COLO829 (cell line): ENCODE results near the gene BOLL.
"Not testable (repeated sequence)": the region's sequence is repeated elsewhere in the genome, so short reads cannot be mapped to it uniquely, and the experiment has no call there.

Experiments
- DNase-seq: peaks from one replicate; pipeline ENCODE4 v3.0.0; 2012; ENCODE audit warnings: low spot score

The BOLL gene, protein sequence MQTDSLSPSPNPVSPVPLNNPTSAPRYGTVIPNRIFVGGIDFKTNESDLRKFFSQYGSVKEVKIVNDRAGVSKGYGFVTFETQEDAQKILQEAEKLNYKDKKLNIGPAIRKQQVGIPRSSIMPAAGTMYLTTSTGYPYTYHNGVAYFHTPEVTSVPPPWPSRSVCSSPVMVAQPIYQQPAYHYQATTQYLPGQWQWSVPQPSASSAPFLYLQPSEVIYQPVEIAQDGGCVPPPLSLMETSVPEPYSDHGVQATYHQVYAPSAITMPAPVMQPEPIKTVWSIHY

DNA sequence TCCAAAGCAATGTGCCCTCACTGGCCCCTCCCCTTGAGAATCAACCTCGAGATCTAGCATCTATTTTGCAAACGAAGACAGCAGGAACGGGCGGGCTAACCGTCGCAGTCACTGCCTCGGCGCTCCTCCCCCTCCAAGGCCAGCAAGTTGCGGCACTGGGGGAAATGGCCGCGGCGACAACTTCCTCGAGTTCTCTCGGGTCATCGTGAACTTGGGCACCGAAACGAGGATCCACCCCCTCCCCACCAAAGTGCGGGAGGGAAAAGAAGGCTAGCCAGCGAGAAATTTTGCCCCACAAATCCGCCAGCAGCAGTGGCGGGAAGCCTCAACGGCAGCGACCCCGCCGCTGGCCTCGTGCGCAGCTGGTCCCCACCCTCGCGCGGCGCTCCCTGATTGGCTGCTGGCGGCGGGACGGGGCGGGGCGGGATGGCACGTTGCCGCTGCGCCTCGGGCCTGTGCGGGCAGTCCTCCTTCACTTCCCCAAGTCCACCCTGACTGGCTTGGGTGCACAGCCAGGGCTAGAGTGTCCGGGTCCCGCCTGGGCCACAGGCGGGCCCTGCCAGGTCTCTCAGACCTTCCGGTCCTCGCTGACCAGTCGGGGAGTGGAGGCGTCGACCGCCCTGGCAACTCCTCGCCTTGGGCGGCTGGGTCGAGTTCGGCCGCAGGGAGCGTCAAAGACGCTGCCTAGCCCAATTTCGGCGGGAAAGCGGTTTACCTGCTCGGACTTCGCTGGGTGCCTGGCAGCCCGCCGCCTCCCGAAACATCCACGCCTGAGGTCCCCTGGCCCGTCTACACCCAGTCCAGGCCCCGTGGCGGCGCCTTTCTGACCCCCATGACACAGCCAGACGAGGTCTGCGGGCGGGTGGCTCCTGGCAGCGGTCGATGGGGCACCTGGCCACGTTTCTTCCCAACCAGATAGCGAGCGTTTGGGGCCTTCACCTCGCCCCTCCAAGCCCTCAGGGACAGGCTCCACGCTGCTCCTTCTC is at the start of gene BOLL:
Gene BOLL, minus strand, starts transcription at position 364 of the 986 bp plus-strand sequence. CDS start 3,469 bp downstream, outside the sequence.
- no peak for DNase-seq

DNA sequence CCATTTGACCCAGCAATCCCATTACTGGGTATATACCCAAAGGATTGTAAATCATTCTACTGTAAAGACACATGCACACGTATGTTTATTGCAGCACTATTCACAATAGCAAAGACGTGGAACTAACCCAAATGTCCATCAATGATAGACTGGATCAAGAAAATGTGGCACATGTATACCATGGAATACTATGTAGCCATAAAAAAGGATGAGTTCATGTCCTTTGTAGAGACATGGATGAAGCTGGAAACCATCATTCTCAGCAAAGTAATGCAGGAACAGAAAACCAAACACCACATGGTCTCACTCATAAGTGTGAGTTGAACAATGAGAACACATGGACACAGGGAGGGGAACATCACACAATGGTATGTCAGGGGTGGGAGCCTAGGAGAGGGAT is 49.7 kb upstream of the BOLL start:
- DNase-seq, result not testable (repeated sequence)

DNA sequence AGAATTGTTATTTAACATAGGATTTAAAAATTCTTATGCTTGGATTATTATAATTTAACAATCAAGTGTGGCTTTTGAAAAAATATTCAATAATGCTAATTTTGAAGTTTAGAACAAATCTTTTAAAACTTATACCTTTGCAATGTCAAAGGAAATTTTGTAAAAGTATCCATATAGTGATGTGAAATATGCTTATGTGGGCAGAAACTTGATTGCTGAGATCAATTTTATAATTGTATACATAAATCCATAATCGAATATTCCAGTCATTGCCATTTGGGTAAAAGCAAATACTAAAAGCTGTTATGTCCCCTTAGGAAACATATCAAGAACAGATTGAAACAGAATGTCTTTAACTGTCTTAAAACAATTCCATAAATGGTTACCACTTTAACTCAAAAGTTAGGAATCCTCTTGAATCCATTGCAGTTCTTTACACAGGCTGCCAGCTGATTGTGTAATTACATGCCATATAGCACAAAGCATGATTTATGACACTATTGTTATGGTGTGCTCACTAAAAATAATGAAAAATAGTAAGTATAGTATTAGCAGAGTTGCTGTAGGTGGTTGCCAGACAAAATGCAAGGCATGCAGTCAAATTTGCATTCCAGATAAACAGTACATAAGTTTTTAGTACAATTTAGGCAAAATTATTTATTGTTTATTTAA is 43.5 kb upstream of the BOLL start:
- DNase-seq, result no peak

DNA sequence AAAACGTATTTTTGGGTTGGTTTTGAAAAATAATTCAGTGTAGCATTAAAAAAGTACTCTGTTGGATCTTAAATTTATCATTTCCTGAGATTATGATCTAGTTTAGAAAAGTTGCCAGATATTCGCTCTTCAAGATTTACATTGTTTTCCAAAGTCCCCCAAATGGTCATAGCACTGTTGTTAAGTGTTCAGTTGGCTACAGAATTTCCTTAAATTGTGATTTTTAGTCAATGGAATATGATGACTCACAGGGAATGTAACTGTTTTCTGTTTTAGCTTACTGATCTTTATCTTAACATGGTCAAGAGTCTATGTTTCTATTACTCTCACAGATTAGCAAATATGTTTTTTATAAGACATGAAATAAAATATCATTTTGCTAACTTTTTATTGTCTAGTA is 42.5 kb upstream of the BOLL start:
- no peak for DNase-seq

DNA sequence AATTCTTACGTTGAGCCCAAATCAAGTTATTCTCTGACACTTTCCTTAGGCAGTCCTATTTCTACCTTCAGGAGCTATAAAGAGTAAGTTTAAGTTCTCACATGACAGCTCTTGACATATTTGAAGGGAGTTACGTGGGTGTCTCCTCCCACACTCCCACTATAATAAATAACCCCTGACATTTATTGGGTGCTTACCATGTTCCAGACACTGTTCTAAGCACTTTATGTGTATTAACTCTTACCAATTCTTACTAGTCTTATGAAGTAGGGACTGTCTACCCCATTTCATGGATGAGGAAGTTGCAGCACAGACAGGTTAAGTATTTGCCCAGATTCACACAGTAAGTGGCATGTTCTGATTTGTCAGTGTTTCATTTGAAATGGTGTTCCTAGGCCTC is 37.2 kb upstream of the BOLL start:
- DNase-seq, result no peak

DNA sequence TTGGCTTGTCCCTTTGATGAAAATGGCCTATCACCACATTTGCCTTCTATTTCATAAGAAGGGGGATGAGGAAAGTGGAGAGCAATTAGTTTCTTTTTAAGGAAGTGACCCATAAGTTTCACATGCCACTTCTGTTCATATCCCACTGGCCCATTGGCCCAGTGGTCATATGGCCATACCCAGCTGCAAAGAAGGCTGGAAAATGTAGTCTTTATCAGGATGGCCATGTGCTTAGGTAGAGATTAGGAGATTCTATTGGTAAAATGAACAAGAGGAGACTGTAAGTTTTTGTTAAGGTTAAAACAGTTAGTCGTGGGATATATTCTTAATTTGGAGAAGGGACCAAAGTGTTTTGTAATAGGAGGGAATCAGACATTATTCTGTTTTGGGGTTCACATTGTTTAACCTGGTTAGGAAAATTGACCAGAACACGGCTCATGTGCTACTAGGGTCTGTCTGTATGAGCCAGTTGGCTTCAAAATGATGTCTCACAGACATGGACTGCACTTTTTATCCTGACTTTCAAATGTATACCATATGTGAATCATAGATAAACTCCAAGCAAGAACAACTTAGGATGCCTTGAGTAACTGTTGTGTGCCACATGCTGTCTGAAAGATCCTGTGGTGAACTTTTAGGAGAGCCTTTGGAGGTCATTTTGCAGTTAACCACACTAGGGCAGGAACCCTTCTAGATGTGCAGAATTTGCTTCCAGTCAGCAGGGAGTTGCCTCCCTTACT is 36.6 kb upstream of the BOLL start:
- no peak for DNase-seq

DNA sequence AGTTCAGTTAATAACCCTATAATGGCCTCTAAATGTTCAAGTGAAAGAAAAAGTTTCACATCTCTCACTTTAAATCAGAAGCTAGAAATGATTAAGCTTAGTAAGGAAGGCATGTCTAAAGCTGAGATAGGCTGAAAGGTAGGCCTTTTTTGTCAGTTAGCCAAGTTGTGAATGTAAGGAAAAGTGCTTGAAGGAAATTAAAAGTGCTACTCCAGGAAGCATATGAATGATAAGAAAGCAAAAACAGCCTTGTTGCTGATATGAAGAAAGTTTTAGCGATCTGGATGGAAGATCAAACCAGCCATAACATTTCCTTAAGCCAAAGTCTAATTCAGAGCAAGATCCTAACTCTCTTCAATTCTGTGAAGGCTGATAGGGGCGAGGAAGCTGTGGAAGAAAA is 29.4 kb upstream of the BOLL start:
- DNase-seq, result no peak

DNA sequence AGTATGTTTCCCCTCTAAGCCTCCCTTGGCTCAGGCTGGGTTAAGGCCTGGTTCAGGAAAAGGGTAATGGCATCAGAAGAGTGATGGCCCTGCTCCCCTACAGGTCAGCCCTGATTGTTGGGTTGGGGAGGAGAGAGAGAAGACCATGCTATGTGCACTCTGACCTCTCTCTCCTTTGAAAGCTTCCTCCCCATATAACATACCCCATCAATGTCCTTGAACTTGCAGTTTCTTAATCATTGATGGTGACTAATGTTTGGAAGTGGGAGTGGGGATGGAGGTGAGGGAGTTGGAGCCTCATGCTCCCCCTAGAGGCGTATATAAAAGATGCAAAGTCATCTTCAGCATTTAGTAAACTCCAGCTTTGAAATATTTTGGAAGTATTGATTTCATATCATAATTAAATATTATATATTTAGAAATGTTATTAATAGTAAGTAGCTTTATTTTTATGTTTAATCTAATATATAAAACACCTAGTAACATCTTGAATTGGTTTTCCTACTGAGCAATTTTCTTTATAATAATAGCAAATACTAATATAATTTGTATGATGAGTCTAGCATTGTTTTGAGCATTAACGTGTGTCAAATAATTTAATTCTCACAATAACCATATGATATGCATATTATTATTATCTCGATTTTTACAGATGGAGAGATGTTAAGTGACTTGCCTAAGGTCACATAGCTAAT is 28.1 kb upstream of the BOLL start:
- peak; percentile 59 for DNase-seq

DNA sequence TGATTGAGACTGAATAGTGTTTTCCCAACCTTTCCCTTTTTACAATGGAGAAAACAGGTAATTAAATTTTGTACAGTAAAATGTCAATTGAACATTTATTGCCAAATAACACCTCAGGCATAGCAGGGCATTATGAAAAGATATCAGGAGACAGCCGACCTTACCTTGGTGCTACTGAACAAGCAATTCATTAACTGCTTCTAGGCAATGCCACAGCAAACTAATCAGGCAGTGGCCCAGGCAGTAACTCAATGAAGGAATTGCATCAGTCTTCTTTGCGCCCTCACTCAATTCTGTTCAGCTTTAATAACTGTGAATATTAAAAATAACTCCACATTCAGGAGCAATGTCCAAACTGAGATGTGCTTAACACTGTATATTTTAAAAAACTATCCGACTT is 25.4 kb upstream of the BOLL start:
- no peak for DNase-seq

DNA sequence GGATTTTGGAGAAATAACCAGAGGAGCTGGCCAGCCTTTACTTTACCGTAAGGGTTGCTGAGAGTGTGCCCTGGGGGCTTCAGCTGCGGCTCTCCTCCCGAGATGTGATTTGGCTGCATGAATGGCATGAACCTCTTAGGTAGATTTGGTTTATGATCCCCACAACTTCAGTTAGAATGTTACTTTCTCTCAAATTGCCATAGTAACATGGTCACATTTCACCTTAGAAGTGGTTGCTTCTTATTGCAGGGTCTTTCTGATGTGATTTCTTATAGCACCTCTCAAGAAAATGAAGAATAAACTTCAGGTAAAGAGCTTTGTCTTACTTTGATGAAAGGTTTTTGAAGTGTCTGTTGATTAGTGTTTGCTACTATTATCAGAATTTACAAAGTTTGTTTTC is 24.9 kb upstream of the BOLL start:
- DNase-seq, result no peak

DNA sequence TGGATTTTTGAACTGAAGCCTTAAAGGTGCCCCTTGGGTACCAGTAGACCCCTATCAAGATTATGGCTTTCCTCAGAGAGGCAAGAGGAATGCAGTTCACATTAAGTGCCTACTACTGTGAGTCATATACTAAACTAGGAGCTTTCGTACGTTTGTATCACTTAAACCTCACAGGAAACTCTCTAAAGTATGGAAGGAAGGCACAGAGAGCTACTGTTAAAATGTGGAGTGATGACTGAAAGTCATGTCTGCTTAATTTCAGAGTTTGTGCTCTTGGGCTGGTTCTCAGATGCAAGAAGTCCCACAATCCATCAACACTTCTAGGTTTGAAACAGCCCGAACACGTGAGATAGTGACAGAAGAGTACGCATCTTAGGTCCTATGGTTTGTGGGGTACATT is 23.9 kb upstream of the BOLL start:
- DNase-seq, result no peak

DNA sequence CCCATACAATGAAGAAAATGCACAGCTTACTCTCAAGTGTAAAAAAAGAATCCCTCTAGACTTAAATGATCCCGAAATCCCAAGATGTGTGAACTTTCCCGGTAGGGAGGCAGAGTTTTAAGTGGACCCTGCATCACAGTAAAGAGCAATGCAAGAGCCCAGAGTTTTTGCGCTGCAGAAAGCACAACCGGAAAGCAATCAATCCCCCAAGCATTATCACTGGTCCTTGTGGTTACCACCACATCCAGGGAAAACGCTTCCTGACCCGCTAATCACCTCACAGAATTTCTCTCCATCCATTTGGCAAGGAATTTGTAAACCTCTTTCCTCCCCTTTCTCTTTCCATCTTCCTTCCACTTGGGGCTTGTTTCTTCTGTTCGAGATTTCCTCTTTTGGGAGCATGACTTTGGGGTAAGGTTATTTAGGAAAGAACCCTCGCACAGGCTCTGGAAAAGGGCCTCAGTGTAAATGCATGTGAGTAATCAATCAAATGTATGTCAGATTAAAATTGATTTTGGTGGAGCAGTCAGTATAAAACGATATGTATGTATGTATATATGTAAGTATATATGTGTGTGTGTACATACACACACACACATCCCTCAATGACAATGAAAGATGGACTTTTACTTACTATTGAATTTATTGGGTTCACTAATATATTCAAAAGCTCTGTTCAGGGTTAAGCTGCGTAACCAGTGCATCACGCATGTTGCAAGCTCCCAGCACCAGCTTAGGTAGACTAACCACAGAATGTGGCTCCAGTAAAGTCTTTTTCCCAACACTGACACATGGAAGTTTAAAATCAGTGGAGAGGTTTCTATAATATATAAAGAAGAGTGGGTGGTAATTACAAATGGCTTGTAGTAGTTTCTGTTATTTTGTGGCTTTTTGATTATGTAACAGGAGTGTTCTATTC is 20.9 kb upstream of the BOLL start:
- no peak for DNase-seq

DNA sequence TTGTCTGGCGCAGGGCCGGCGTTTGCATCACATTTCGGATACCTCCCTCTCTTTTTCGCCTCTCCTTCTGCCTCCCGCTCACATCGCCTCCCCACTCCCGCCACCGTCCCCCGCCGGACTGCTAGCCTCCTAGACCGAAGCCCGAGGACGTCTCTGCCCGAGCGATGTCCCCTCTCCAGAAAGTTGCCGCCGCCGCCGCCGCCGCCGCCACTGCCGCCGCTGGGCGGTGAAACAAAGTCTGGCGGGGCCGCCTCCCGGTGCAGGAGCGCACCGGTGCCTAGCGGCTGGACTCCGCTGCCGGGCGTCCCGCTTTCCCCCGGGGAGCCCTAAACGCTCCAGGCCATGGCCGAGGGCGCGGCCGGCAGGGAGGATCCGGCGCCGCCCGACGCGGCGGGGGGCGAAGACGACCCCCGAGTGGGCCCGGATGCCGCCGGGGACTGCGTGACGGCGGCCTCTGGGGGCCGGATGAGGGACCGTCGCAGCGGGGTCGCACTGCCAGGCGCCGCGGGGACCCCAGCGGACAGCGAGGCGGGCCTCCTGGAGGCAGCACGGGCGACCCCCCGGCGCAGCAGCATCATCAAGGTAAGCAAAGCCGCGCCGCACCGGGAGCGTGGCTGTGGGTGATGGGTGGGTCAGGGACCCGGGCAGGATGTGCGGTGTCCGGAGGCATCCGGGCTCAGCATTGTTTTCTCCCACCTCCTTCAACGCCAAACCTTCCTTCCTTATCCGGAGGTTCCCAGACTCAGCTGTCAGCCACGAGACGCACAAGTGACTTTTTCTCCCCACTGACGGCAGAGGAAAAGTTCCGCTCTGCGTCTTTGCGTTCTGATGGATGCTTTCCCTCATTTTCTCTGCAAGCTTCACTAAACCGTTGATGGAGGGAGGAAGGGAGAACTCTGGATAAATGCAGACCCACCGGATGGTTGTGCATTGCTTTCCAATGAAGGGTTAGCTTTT is 19.9 kb upstream of the BOLL start:
- no peak for DNase-seq

DNA sequence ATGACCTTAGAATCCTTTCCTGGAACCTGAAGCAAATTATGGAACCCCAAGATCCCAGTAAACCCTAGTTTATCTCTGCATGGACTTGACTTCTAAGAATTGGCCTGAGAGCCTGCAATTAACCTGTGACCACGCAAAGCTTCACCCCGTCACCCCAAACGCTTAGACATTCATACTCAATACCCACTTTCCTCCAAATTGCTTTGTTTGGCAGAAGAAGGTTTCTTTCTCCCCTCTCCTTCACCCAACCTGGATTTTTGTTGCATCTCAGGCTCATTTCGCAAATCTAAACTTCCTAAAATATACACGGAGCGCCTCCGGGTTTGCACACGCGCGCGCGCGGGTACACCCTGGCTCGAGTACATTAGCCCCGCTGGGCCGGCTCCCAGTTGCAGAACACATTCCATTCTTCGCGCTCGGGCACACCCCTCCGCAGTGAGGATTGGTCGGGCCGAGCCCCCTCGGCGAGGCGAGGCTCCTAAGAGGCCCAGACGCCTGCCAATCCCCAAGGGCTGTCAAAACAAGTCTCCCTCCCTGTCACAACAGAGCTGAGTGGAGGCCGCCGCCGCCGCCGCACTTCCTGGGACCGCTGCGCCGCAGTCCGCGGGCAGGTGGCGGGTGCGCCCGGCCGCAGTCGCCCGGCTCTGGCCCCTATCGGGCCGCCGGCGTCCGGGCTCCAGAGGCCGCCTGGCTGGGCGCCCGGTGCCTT is 19.1 kb upstream of the BOLL start, which contains the start of gene PLCL1:
Gene PLCL1, plus strand, starts transcription at position 545 of the 709 bp plus-strand sequence.
- DNase-seq, result peak; percentile 65

DNA sequence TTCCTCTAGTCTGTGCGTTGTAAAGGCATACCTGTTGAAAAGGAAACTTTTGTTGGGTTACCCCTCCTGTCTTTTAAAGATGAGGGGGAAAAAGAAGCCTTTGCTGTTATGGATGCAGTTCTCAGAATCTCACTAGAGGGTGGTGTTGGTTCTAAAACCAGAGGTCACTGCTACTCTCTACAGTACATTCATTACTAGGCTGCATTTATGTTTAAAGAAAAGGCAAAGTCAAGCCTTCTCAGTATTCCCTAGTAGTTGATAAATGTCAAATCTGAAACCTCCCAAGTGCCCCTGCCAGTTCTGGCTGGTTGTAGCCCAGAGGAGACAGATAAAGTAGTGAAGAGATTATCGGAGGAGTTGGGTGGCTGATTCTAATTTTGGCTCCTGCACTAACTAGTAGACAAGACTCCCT is 17.9 kb upstream of the BOLL start:
- peak; percentile 66 for DNase-seq

DNA sequence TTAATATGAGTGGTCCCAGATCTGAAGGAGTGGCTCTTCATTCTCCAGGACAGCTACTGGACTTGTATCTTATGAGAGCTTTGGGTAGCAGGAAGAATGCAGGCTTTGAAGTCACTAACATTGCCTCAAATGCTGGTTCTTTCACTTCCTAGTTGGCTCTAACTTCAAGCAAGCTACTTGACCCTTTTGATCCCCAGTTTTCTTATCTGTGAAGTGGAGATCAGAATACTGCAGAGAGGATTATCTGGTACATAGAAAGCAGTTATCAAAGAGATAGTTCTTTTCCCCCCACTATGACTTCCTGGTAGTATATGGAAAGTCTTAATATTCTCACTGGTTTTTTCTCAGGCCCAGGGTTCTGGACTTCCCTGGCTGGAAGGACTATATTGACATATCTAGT is 15.9 kb upstream of the BOLL start:
- no peak for DNase-seq

DNA sequence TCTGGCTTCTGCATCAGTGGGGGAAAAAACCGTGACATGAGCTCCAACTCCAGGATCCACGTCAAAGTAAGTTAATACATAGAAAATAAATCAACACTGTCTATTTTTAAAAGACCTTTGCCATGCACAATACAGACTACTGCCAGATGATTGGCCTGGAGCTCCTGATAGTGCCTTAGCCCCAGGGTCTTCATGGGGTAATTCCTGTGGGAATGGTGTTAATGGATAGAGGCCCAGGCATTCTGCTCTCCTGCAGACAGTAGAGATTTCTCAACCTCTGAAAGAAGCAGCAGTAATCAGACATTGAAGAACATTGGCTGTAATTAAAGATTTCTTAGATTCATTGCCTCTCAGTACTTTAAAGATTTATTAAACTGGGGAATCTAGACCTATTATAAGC is 15.0 kb upstream of the BOLL start:
- no peak for DNase-seq

DNA sequence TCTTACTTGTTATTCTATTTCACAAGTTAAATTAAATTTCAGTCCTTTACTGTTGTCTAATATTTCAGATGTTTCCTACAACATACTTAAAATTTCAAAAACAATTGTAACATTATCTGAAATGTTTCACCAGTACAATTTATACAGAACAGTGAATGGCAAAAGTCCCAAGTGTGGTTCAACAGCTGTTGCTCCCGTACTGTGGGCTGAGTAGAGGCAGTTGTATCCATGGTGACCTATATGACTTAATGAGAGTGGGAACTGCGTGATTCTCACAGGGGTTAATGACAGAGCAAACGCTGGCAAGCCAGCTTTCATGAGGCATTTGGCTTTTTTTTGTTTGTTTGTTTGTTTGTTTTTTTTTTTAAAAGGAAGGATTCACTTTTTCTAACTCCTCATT is 13.9 kb upstream of the BOLL start:
- DNase-seq, result no peak
